HUES6 (cell line): ENCODE data around the gene HNF4A.

Experiments
- H3K27ac ChIP-seq: 2 replicates; pipeline ENCODE4 v1.7.0; 2013; ENCODE audit warnings: low read depth, mild to moderate bottlenecking, low read length, inconsistent platforms
- H3K27me3 ChIP-seq: 2 replicates; pipeline ENCODE4 v1.6.1; 2013; ENCODE audit warnings: low read length; ENCODE audit not compliant: control insufficient read depth, insufficient read depth
- H3K36me3 ChIP-seq: 2 replicates; pipeline ENCODE4 v1.6.1; 2013; ENCODE audit warnings: low read length; ENCODE audit not compliant: control insufficient read depth, insufficient read depth
- H3K4me1 ChIP-seq: 2 replicates; pipeline ENCODE4 v1.6.1; 2013; ENCODE audit warnings: low read length; ENCODE audit not compliant: control insufficient read depth, insufficient read depth
- H3K4me3 ChIP-seq: 2 replicates; pipeline ENCODE4 v1.5.1; 2013; ENCODE audit warnings: low read depth, low read length
- H3K9ac ChIP-seq: one replicate; pipeline ENCODE4 v1.6.1; 2013; ENCODE audit warnings: mild to moderate bottlenecking, low read length
- H3K9me3 ChIP-seq: 2 replicates; pipeline ENCODE4 v1.6.1; 2013; ENCODE audit warnings: low read depth, low read length; ENCODE audit not compliant: control insufficient read depth, insufficient read depth

Gene HNF4A

GRCh38 chr20:44392776-44393607, 37.5 kb downstream of the HNF4A start:
- H3K9ac ChIP-seq, result no peak overlapping the region
- H3K4me3 ChIP-seq, result no peak overlapping the region
- no peaks in the 10 kb centered on the region for H3K9me3 ChIP-seq
- H3K27me3 ChIP-seq, result peaks cover 9% of the 10 kb centered on the region
- no peaks in the 10 kb centered on the region for H3K36me3 ChIP-seq
- H3K27ac ChIP-seq, result no peak overlapping the region
- no peaks in the 10 kb centered on the region for H3K4me1 ChIP-seq

GRCh38 chr20:44393608-44394451, 38.3 kb downstream of the HNF4A start:
- Histone ChIP-seq H3K27ac (no peak overlapping the region), H3K27me3 (peaks cover 7% of the 10 kb centered on the region), H3K9ac (no peak overlapping the region), H3K4me3 (no peak overlapping the region), H3K4me1 (no peaks in the 10 kb centered on the region), H3K36me3 (no peaks in the 10 kb centered on the region), H3K9me3 (no peaks in the 10 kb centered on the region)

GRCh38 chr20:44394452-44394701, 38.9 kb downstream of the HNF4A start:
- peaks cover 2% of the 10 kb centered on the region; the same call in 1 of the 2 replicates for H3K27me3 ChIP-seq
- no peak overlapping the region for H3K4me3 ChIP-seq
- no peak overlapping the region for H3K9ac ChIP-seq
- H3K36me3 ChIP-seq, result no peaks in the 10 kb centered on the region
- H3K27ac ChIP-seq, result no peak overlapping the region
- no peaks in the 10 kb centered on the region for H3K9me3 ChIP-seq
- H3K4me1 ChIP-seq, result no peaks in the 10 kb centered on the region

- no peaks in the 10 kb centered on the region for H3K4me1 ChIP-seq
- no peaks in the 10 kb centered on the region for H3K9me3 ChIP-seq
- H3K4me3 ChIP-seq, result no peak overlapping the region
- H3K27ac ChIP-seq, result no peak overlapping the region
- H3K36me3 ChIP-seq, result no peaks in the 10 kb centered on the region
- H3K27me3 ChIP-seq, result no peaks in the 10 kb centered on the region; the same call in 1 of the 2 replicates
- no peak overlapping the region for H3K9ac ChIP-seq
These were observed 39.4 kb downstream of the HNF4A start for GRCh38 chr20:44394702-44395460.

GRCh38 chr20:44395461-44396340, 40.2 kb downstream of the HNF4A start:
- H3K4me3 ChIP-seq, result no peak overlapping the region
- no peak overlapping the region for H3K9ac ChIP-seq
- H3K27ac ChIP-seq, result no peak overlapping the region
- no peaks in the 10 kb centered on the region for H3K4me1 ChIP-seq
- H3K27me3 ChIP-seq, result no peaks in the 10 kb centered on the region
- no peaks in the 10 kb centered on the region for H3K36me3 ChIP-seq
- H3K9me3 ChIP-seq, result no peaks in the 10 kb centered on the region

- Histone ChIP-seq H3K9me3 (no peaks in the 10 kb centered on the region), H3K27ac (no peak overlapping the region), H3K27me3 (no peaks in the 10 kb centered on the region), H3K36me3 (no peaks in the 10 kb centered on the region), H3K4me1 (no peaks in the 10 kb centered on the region), H3K9ac (no peak overlapping the region), H3K4me3 (no peak overlapping the region)
These were observed 41.1 kb downstream of the HNF4A start for GRCh38 chr20:44396369-44397130.

- Histone ChIP-seq H3K4me3 (no peak overlapping the region), H3K4me1 (no peaks in the 10 kb centered on the region), H3K27me3 (no peaks in the 10 kb centered on the region), H3K36me3 (no peaks in the 10 kb centered on the region), H3K9ac (no peak overlapping the region), H3K9me3 (no peaks in the 10 kb centered on the region), H3K27ac (no peak overlapping the region)
These were observed 42.8 kb downstream of the HNF4A start for GRCh38 chr20:44398335-44398734.

- no peak overlapping the region for H3K27ac ChIP-seq
- H3K36me3 ChIP-seq, result no peaks in the 10 kb centered on the region
- no peaks in the 10 kb centered on the region for H3K9me3 ChIP-seq
- H3K4me3 ChIP-seq, result no peak overlapping the region
- H3K4me1 ChIP-seq, result no peaks in the 10 kb centered on the region
- H3K9ac ChIP-seq, result no peak overlapping the region
- H3K27me3 ChIP-seq, result no peaks in the 10 kb centered on the region
These were observed 43.9 kb downstream of the HNF4A start for GRCh38 chr20:44399446-44399845.

GRCh38 chr20:44400671-44400969, 45.1 kb downstream of the HNF4A start:
- Histone ChIP-seq H3K27ac (no peak overlapping the region), H3K36me3 (no peaks in the 10 kb centered on the region), H3K9me3 (no peaks in the 10 kb centered on the region), H3K27me3 (no peaks in the 10 kb centered on the region), H3K4me1 (no peaks in the 10 kb centered on the region), H3K9ac (no peak overlapping the region), H3K4me3 (no peak overlapping the region)
